Endodermal cell (in vitro differentiated cells): Measurements from ENCODE around the gene A3GALT2. TPM values are rescaled to one million over a fixed set of nuclear protein-coding genes. Genes with fewer than 3 reads are reported as not detected.

ENCODE experiments used
- DNase-seq: peaks from one replicate; pipeline ENCODE4 v3.0.0-alpha.2; 2017
- H3K27ac ChIP-seq: 2 replicates; pipeline ENCODE4 v1.5.1; 2013; ENCODE audit warnings: mild to moderate bottlenecking, low read depth, low read length, moderate library complexity
- H3K27me3 ChIP-seq: 2 replicates; pipeline ENCODE4 v1.6.1; 2013; ENCODE audit warnings: mild to moderate bottlenecking, low read length, moderate library complexity; ENCODE audit not compliant: insufficient read depth, control insufficient read depth, poor library complexity, severe bottlenecking
- H3K36me3 ChIP-seq: 2 replicates; pipeline ENCODE4 v1.7.0; 2013; ENCODE audit warnings: mild to moderate bottlenecking, low read length, moderate library complexity; ENCODE audit not compliant: control insufficient read depth, insufficient read depth
- H3K4me1 ChIP-seq: one replicate; pipeline ENCODE4 v1.7.0; 2013; ENCODE audit warnings: low read length; ENCODE audit not compliant: control insufficient read depth, insufficient read depth
- H3K4me3 ChIP-seq: 2 replicates; pipeline ENCODE4 v1.5.1; 2013; ENCODE audit warnings: mild to moderate bottlenecking, low read length, moderate library complexity
- H3K9ac ChIP-seq: 2 replicates; pipeline ENCODE4 v1.6.1; 2013; ENCODE audit warnings: mild to moderate bottlenecking, low read length, moderate library complexity; ENCODE audit not compliant: poor library complexity, severe bottlenecking; ENCODE audit errors: extremely low read depth
- H3K9me3 ChIP-seq: 2 replicates; pipeline ENCODE4 v1.6.1; 2013; ENCODE audit warnings: mild to moderate bottlenecking, low read length, moderate library complexity; ENCODE audit not compliant: control insufficient read depth
- H3K27ac Mint-ChIP-seq: 2 replicates; pipeline ENCODE4 v1.8.0; 2020; ENCODE audit warnings: mixed read lengths
- H3K27me3 Mint-ChIP-seq: 2 replicates; pipeline ENCODE4 v1.8.0; 2021; ENCODE audit warnings: mild to moderate bottlenecking, mixed read lengths; ENCODE audit not compliant: insufficient read depth
- H3K36me3 Mint-ChIP-seq: 2 replicates; pipeline ENCODE4 v1.8.0; 2020; ENCODE audit warnings: low read depth, mixed read lengths
- H3K4me1 Mint-ChIP-seq: 2 replicates; pipeline ENCODE4 v1.8.0; 2020; ENCODE audit warnings: mixed read lengths
- H3K4me3 Mint-ChIP-seq: 2 replicates; pipeline ENCODE4 v1.8.0; 2020; ENCODE audit warnings: mild to moderate bottlenecking, moderate library complexity, mixed read lengths
- H3K9me3 Mint-ChIP-seq: 2 replicates; pipeline ENCODE4 v1.8.0; 2020; ENCODE audit warnings: mild to moderate bottlenecking, mixed read lengths
- CTCF ChIP-seq: fragments of 200-600 bp; sonication (generic); conservative IDR thresholded peaks from 2 replicates; pipeline ENCODE4 v1.5.0; 2021; ENCODE audit warnings: antibody characterized with exemption, mild to moderate bottlenecking
- WGBS, 2 experiments: methylation state at CpG; one replicate each; pipeline versions ENCODE4 v1.1.5 to v1.1.7; 2013; ENCODE audit warnings: missing lambda C conversion rate in 2 of 2, mixed read lengths in 1 of 2; ENCODE audit not compliant: insufficient coverage in 1 of 2, insufficient read length in 1 of 2; 5-methylcytosine and 5-hydroxymethylcytosine counted together
- total RNA-seq, 2 donors: library from RNA; stranded (reverse); fragmentation: NEBNext Ultra II Directional in 1 of 2; extraction: Animal tissue kit (Norgen Biotek cat#: 25700) in 1 of 2; gene quantifications; 2 replicates in 1 of 2; 3 replicates in 1 of 2; pipeline ENCODE4 v1.2.1, GENCODE V29; 2021

The A3GALT2 gene
- total RNA-seq, 2 donors from 2014 or later: not detected

- no peak overlapping the region for H3K27ac ChIP-seq
- Mint-ChIP-seq H3K4me3 (no peak overlapping the region), H3K9me3 (no peaks in the 10 kb centered on the region), H3K27me3 (no peaks in the 10 kb centered on the region), H3K36me3 (no peaks in the 10 kb centered on the region), H3K27ac (peak overlapping the region; percentile 15), H3K4me1 (peaks cover 13% of the 10 kb centered on the region)
- no peak overlapping the region for H3K4me3 ChIP-seq
- DNase-seq: no peak
- H3K4me1 ChIP-seq: no peaks in the 10 kb centered on the region
- 91 to 100% methylated on average over 6 to 7 of the region's 7 CpGs for WGBS, 2 experiments
- H3K36me3 ChIP-seq: peaks cover 22% of the 10 kb centered on the region
- no peaks in the 10 kb centered on the region for H3K27me3 ChIP-seq
- H3K9me3 ChIP-seq: no peaks in the 10 kb centered on the region
- no peak for TF ChIP-seq CTCF
- no peak overlapping the region for H3K9ac ChIP-seq
Observed at GRCh38 chr1:33270808-33271465, 50.0 kb downstream of the A3GALT2 start.

- Mint-ChIP-seq H3K27ac (no peak overlapping the region), H3K4me1 (peaks cover 13% of the 10 kb centered on the region), H3K36me3 (no peaks in the 10 kb centered on the region), H3K4me3 (no peak overlapping the region), H3K9me3 (no peaks in the 10 kb centered on the region), H3K27me3 (no peaks in the 10 kb centered on the region)
- no peaks in the 10 kb centered on the region for H3K9me3 ChIP-seq
- no peak overlapping the region for H3K27ac ChIP-seq
- H3K4me1 ChIP-seq: no peaks in the 10 kb centered on the region
- peaks cover 22% of the 10 kb centered on the region for H3K36me3 ChIP-seq
- DNase-seq: no peak
- 94% methylated on average over 2 to 5 of the region's 5 CpGs for WGBS, 2 experiments
- no peak overlapping the region for H3K9ac ChIP-seq
- TF ChIP-seq CTCF: no peak
- no peak overlapping the region for H3K4me3 ChIP-seq
- H3K27me3 ChIP-seq: no peaks in the 10 kb centered on the region
Observed at GRCh38 chr1:33270379-33270778, 50.5 kb downstream of the A3GALT2 start.

- Mint-ChIP-seq H3K36me3 (no peaks in the 10 kb centered on the region), H3K9me3 (no peaks in the 10 kb centered on the region), H3K4me3 (no peak overlapping the region), H3K4me1 (peaks cover 13% of the 10 kb centered on the region), H3K27ac (no peak overlapping the region), H3K27me3 (no peaks in the 10 kb centered on the region)
- Histone ChIP-seq H3K9me3 (no peaks in the 10 kb centered on the region), H3K27ac (no peak overlapping the region), H3K4me3 (no peak overlapping the region), H3K36me3 (peaks cover 22% of the 10 kb centered on the region), H3K9ac (no peak overlapping the region), H3K4me1 (no peaks in the 10 kb centered on the region), H3K27me3 (no peaks in the 10 kb centered on the region)
- no peak for DNase-seq
- TF ChIP-seq CTCF: no peak
- 67 to 72% methylated on average over 3 to 5 of the region's 5 CpGs for WGBS, 2 experiments
Observed at GRCh38 chr1:33269621-33270020, 51.3 kb downstream of the A3GALT2 start.
